GM12878 (cell line): ENCODE measurements around the gene DNHD1. TPM values are rescaled to one million over a fixed set of nuclear protein-coding genes. Genes with fewer than 3 reads are reported as not detected.

Source experiments
- ATF7 ChIP-seq: fragments of 450-650 bp; IDR thresholded peaks from 2 replicates; pipeline ENCODE4 v1.6.1; 2016; ENCODE audit warnings: low read depth, mild to moderate bottlenecking
- ETV6 ChIP-seq, 2 experiments: fragments of 450-650 bp in 1 of 2; IDR thresholded peaks in 1 of 2; conservative IDR thresholded peaks in 1 of 2; 2 replicates each; pipeline ENCODE4 v1.6.1; 2014; ENCODE audit warnings: antibody characterized with exemption in 1 of 2, borderline replicate concordance in 1 of 2, low read depth in 1 of 2, mild to moderate bottlenecking in 1 of 2, moderate library complexity in 1 of 2
- HDGF ChIP-seq: fragments of 450-650 bp; IDR thresholded peaks from 2 replicates; pipeline ENCODE4 v1.6.1; 2016; ENCODE audit warnings: antibody characterized with exemption
- KAT2A ChIP-seq: conservative IDR thresholded peaks from 2 replicates; pipeline ENCODE4 v1.6.1; 2011; ENCODE audit warnings: low read depth, low read length; ENCODE audit not compliant: control insufficient read depth
- MTA2 ChIP-seq: fragments of 450-650 bp; IDR thresholded peaks from 2 replicates; pipeline ENCODE4 v1.6.1; 2016; ENCODE audit warnings: low read depth, mild to moderate bottlenecking, moderate library complexity
- MXI1 ChIP-seq: fragments of 150-350 bp; IDR thresholded peaks from 2 replicates; pipeline ENCODE4 v1.6.1; 2011; ENCODE audit warnings: low read depth, mild to moderate bottlenecking, inconsistent platforms, low read length, improper control_type of control experiment
- NR2F1 ChIP-seq: fragments of 450-650 bp; conservative IDR thresholded peaks from 2 replicates; pipeline ENCODE4 v1.6.1; 2017; ENCODE audit warnings: mild to moderate bottlenecking
- RCOR1 ChIP-seq: conservative IDR thresholded peaks from 2 replicates; pipeline ENCODE4 v1.6.1; 2012; ENCODE audit warnings: low read depth, low read length, improper control_type of control experiment
- TARDBP ChIP-seq: IDR thresholded peaks from 2 replicates; pipeline ENCODE4 v1.6.1; 2016; ENCODE audit warnings: borderline replicate concordance
- polyA plus RNA-seq, 11 experiments: library from polyadenylated mRNA; depleted of rRNA in 4 of 11; unstranded in 6 of 11; stranded (reverse) in 5 of 11; fragments of >200 nt; fragmentation: Nextera tagmentation in 4 of 11; fragmentation: Illumina TruSeq in 1 of 11; extraction: Ambion mirVana in 4 of 11; extraction: Trizol in 1 of 11; gene quantifications; 1 replicate in 1 of 11; 2 replicates in 10 of 11; pipeline versions ENCODE4 v1.2.1 to v1.2.3, GENCODE V29; 2011 to 2016; ENCODE audit warnings: inconsistent platforms in 2 of 11, missing spikeins in 2 of 11, low read depth in 1 of 11
- total RNA-seq, 4 experiments: library from RNA; depleted of rRNA in 3 of 4; stranded (reverse); fragments of >200 nt in 3 of 4; fragmentation: Illumina TruSeq in 1 of 4; extraction: Trizol in 1 of 4; gene quantifications; 2 replicates each; pipeline versions ENCODE4 v1.2.1 to v1.2.3, GENCODE V29; 2013 to 2021
- TF ChIP-seq, protein P1 (sequence below): IDR thresholded peaks from 2 replicates; pipeline ENCODE4 v1.6.1; 2012; ENCODE audit warnings: improper control_type of control experiment, low read depth, low read length; ENCODE audit not compliant: insufficient replicate concordance
- TF ChIP-seq, protein P2 (sequence below): fragments of 450-650 bp; IDR thresholded peaks from 2 replicates; pipeline ENCODE4 v1.6.1; 2017; ENCODE audit warnings: mild to moderate bottlenecking, moderate library complexity
- TF ChIP-seq, protein P3 (sequence below): IDR thresholded peaks from 2 replicates; pipeline ENCODE4 v1.6.1; 2012; ENCODE audit warnings: low read depth, low read length, improper control_type of control experiment
- TF ChIP-seq, protein P4 (sequence below): fragments of 450-650 bp; formaldehyde crosslinking; IDR thresholded peaks from 2 replicates; pipeline ENCODE4 v1.4.0; 2020; ENCODE audit warnings: mild to moderate bottlenecking, moderate library complexity

The DNHD1 gene
- total and polyA plus RNA-seq, 10 of the 15 experiments (the other 5 are each of a cell fraction or from before 2014, with no cell fraction given) = 0.99 to 16.9 (median 8.6) TPM

DNA sequence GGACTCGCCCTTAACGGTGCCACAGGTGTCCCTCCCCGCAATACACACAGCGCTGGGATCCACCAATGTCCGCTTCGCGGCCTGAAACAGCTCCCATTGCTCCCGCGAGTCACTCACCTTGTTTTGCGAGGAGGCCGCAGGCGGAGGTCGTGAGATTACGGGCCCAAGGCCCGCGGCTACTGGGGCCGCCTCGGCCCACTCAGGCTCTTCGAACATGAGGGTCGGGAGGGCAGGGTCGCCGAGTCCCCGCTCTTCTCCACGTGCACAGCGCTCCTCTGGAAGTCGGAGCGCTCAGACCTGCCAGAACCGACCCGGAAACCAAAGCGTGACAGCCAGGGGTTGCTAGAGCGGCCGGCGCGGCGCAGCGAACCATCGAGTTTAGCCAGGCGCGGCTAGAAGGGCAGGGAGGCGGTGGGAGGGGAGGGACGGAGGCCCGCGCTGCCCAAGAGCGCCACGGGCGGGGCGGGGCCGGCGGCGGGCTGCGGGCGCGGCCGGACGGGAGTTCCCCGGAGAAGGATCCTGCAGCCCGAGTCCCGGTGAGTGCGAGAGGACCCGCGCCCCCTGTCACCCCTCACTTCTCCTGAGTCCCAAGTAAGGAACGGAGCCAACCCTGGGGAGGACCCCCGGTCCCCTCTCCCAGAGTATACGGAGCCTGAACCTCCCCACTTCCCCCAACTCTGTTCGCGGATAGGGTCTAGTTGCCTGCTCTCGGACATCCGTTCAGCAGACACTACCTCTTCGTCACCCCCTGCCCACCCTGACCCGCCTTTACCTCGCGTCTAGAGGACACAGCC lies 106.4 kb downstream of the DNHD1 start, which contains the start of the genes ILK and RRP8 (continued):
- TF ChIP-seq, protein P1, sequence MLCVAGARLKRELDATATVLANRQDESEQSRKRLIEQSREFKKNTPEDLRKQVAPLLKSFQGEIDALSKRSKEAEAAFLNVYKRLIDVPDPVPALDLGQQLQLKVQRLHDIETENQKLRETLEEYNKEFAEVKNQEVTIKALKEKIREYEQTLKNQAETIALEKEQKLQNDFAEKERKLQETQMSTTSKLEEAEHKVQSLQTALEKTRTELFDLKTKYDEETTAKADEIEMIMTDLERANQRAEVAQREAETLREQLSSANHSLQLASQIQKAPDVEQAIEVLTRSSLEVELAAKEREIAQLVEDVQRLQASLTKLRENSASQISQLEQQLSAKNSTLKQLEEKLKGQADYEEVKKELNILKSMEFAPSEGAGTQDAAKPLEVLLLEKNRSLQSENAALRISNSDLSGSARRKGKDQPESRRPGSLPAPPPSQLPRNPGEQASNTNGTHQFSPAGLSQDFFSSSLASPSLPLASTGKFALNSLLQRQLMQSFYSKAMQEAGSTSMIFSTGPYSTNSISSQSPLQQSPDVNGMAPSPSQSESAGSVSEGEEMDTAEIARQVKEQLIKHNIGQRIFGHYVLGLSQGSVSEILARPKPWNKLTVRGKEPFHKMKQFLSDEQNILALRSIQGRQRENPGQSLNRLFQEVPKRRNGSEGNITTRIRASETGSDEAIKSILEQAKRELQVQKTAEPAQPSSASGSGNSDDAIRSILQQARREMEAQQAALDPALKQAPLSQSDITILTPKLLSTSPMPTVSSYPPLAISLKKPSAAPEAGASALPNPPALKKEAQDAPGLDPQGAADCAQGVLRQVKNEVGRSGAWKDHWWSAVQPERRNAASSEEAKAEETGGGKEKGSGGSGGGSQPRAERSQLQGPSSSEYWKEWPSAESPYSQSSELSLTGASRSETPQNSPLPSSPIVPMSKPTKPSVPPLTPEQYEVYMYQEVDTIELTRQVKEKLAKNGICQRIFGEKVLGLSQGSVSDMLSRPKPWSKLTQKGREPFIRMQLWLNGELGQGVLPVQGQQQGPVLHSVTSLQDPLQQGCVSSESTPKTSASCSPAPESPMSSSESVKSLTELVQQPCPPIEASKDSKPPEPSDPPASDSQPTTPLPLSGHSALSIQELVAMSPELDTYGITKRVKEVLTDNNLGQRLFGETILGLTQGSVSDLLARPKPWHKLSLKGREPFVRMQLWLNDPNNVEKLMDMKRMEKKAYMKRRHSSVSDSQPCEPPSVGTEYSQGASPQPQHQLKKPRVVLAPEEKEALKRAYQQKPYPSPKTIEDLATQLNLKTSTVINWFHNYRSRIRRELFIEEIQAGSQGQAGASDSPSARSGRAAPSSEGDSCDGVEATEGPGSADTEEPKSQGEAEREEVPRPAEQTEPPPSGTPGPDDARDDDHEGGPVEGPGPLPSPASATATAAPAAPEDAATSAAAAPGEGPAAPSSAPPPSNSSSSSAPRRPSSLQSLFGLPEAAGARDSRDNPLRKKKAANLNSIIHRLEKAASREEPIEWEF = no peak
- TF ChIP-seq TARDBP (no peak), ETV6 (conservative IDR thresholded peaks at IDR 0.05 in 1 of 2, IDR thresholded peaks at IDR 0.05 in 1 of 2; ENCODE audit: borderline replicate concordance in 1 of 2, low read depth in 1 of 2) (no peak), MTA2 (no peak), RCOR1 (no peak), ATF7 (no peak), NR2F1 (peak; percentile 67; the same call in 1 of the 2 replicates), MXI1 (peak; percentile 96), HDGF (no peak), KAT2A (no peak)
- TF ChIP-seq, protein P2, sequence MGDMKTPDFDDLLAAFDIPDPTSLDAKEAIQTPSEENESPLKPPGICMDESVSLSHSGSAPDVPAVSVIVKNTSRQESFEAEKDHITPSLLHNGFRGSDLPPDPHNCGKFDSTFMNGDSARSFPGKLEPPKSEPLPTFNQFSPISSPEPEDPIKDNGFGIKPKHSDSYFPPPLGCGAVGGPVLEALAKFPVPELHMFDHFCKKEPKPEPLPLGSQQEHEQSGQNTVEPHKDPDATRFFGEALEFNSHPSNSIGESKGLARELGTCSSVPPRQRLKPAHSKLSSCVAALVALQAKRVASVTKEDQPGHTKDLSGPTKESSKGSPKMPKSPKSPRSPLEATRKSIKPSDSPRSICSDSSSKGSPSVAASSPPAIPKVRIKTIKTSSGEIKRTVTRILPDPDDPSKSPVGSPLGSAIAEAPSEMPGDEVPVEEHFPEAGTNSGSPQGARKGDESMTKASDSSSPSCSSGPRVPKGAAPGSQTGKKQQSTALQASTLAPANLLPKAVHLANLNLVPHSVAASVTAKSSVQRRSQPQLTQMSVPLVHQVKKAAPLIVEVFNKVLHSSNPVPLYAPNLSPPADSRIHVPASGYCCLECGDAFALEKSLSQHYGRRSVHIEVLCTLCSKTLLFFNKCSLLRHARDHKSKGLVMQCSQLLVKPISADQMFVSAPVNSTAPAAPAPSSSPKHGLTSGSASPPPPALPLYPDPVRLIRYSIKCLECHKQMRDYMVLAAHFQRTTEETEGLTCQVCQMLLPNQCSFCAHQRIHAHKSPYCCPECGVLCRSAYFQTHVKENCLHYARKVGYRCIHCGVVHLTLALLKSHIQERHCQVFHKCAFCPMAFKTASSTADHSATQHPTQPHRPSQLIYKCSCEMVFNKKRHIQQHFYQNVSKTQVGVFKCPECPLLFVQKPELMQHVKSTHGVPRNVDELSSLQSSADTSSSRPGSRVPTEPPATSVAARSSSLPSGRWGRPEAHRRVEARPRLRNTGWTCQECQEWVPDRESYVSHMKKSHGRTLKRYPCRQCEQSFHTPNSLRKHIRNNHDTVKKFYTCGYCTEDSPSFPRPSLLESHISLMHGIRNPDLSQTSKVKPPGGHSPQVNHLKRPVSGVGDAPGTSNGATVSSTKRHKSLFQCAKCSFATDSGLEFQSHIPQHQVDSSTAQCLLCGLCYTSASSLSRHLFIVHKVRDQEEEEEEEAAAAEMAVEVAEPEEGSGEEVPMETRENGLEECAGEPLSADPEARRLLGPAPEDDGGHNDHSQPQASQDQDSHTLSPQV = no peak
- TF ChIP-seq, protein P3, sequence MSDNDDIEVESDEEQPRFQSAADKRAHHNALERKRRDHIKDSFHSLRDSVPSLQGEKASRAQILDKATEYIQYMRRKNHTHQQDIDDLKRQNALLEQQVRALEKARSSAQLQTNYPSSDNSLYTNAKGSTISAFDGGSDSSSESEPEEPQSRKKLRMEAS = peak; percentile 93
- TF ChIP-seq, protein P4, sequence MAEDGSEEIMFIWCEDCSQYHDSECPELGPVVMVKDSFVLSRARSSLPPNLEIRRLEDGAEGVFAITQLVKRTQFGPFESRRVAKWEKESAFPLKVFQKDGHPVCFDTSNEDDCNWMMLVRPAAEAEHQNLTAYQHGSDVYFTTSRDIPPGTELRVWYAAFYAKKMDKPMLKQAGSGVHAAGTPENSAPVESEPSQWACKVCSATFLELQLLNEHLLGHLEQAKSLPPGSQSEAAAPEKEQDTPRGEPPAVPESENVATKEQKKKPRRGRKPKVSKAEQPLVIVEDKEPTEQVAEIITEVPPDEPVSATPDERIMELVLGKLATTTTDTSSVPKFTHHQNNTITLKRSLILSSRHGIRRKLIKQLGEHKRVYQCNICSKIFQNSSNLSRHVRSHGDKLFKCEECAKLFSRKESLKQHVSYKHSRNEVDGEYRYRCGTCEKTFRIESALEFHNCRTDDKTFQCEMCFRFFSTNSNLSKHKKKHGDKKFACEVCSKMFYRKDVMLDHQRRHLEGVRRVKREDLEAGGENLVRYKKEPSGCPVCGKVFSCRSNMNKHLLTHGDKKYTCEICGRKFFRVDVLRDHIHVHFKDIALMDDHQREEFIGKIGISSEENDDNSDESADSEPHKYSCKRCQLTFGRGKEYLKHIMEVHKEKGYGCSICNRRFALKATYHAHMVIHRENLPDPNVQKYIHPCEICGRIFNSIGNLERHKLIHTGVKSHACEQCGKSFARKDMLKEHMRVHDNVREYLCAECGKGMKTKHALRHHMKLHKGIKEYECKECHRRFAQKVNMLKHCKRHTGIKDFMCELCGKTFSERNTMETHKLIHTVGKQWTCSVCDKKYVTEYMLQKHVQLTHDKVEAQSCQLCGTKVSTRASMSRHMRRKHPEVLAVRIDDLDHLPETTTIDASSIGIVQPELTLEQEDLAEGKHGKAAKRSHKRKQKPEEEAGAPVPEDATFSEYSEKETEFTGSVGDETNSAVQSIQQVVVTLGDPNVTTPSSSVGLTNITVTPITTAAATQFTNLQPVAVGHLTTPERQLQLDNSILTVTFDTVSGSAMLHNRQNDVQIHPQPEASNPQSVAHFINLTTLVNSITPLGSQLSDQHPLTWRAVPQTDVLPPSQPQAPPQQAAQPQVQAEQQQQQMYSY (CRISPR knock-in tag) = no peak
